ENCODE results near the gene MEGF11. TPM values are rescaled to one million over a fixed set of nuclear protein-coding genes. Genes with fewer than 3 reads are reported as not detected.

Gene MEGF11
- total RNA-seq, 1 experiment from 2014 or later = 0.09 TPM

GRCh38 chr15:66053991-66054390 is 199.6 kb downstream of the MEGF11 start:
- CTCF ChIA-PET = interaction anchor here (0.6 kb wide), 1 partner anchor 285 kb away, joined by 3 read pairs; no protein-coding TSS in a partner anchor
- BruUV-seq (replicated peaks) = no TSS peak
- no peak for TF ChIP-seq CTCF (IDR thresholded peaks at IDR 0.05; ENCODE audit: unreplicated experiment)
- H3K27me3 Mint-ChIP-seq (ENCODE audit: insufficient read depth, unreplicated experiment) = peaks cover 54% of the 10 kb centered on the region
- no peaks in the 10 kb centered on the region for H3K36me3 Mint-ChIP-seq (ENCODE audit: insufficient read depth, unreplicated experiment)
- POLR2A ChIA-PET = interaction anchor here (0.7 kb wide), 1 partner anchor 518 kb away, joined by 3 read pairs; no protein-coding TSS in a partner anchor
- H3K9me3 Mint-ChIP-seq (ENCODE audit: unreplicated experiment) = no peaks in the 10 kb centered on the region
- no peak for DNase-seq (ENCODE audit: unreplicated experiment)
- no peak overlapping the region for H3K4me3 Mint-ChIP-seq (ENCODE audit: unreplicated experiment)
- intact Hi-C loops (cut with micrococcal nuclease) = no loop called here
- no peak overlapping the region for H3K27ac Mint-ChIP-seq (ENCODE audit: low read depth, unreplicated experiment)
- H3K4me1 Mint-ChIP-seq (ENCODE audit: insufficient read depth, unreplicated experiment) = no peaks in the 10 kb centered on the region

GRCh38 chr15:66051833-66052232 is 201.7 kb downstream of the MEGF11 start:
- intact Hi-C loops (cut with micrococcal nuclease) = no loop called here
- Mint-ChIP-seq H3K4me1 (ENCODE audit: insufficient read depth, unreplicated experiment) (no peaks in the 10 kb centered on the region), H3K9me3 (ENCODE audit: unreplicated experiment) (no peaks in the 10 kb centered on the region), H3K36me3 (ENCODE audit: insufficient read depth, unreplicated experiment) (no peaks in the 10 kb centered on the region), H3K27ac (ENCODE audit: low read depth, unreplicated experiment) (no peak overlapping the region), H3K4me3 (ENCODE audit: unreplicated experiment) (no peak overlapping the region), H3K27me3 (ENCODE audit: insufficient read depth, unreplicated experiment) (peaks cover 52% of the 10 kb centered on the region)
- ChIA-PET CTCF (no interaction called here), POLR2A (no interaction called here)
- BruUV-seq (replicated peaks) = no TSS peak
- no peak for TF ChIP-seq CTCF (IDR thresholded peaks at IDR 0.05; ENCODE audit: unreplicated experiment)
- DNase-seq (ENCODE audit: unreplicated experiment) = no peak

GRCh38 chr15:66050264-66050663 is 203.3 kb downstream of the MEGF11 start:
- Mint-ChIP-seq H3K4me1 (ENCODE audit: insufficient read depth, unreplicated experiment) (no peaks in the 10 kb centered on the region), H3K36me3 (ENCODE audit: insufficient read depth, unreplicated experiment) (no peaks in the 10 kb centered on the region), H3K27ac (ENCODE audit: low read depth, unreplicated experiment) (no peak overlapping the region), H3K9me3 (ENCODE audit: unreplicated experiment) (no peaks in the 10 kb centered on the region), H3K4me3 (ENCODE audit: unreplicated experiment) (no peak overlapping the region), H3K27me3 (ENCODE audit: insufficient read depth, unreplicated experiment) (peaks cover 67% of the 10 kb centered on the region)
- CTCF ChIA-PET = no interaction called here
- no peak for TF ChIP-seq CTCF (IDR thresholded peaks at IDR 0.05; ENCODE audit: unreplicated experiment)
- POLR2A ChIA-PET = no interaction called here
- intact Hi-C loops (cut with micrococcal nuclease) = no loop called here
- BruUV-seq (replicated peaks) = no TSS peak
- no peak for DNase-seq (ENCODE audit: unreplicated experiment)

GRCh38 chr15:66049353-66049752 is 204.2 kb downstream of the MEGF11 start:
- no peak for TF ChIP-seq CTCF (IDR thresholded peaks at IDR 0.05; ENCODE audit: unreplicated experiment)
- ChIA-PET POLR2A (no interaction called here), CTCF (no interaction called here)
- Mint-ChIP-seq H3K4me3 (ENCODE audit: unreplicated experiment) (no peak overlapping the region), H3K27ac (ENCODE audit: low read depth, unreplicated experiment) (no peak overlapping the region), H3K36me3 (ENCODE audit: insufficient read depth, unreplicated experiment) (no peaks in the 10 kb centered on the region), H3K4me1 (ENCODE audit: insufficient read depth, unreplicated experiment) (no peaks in the 10 kb centered on the region), H3K9me3 (ENCODE audit: unreplicated experiment) (no peaks in the 10 kb centered on the region), H3K27me3 (ENCODE audit: insufficient read depth, unreplicated experiment) (peaks cover 63% of the 10 kb centered on the region)
- no peak for DNase-seq (ENCODE audit: unreplicated experiment)
- BruUV-seq (replicated peaks) = no TSS peak
- intact Hi-C loops (cut with micrococcal nuclease) = no loop called here
